ENCODE data around the gene SUN1. TPM values are rescaled to one million over a fixed set of nuclear protein-coding genes. Genes with fewer than 3 reads are reported as not detected.

Gene SUN1
- total and polyA plus RNA-seq, 7 donors: 52.5 to 159 (median 132) TPM

GRCh38 chr7:822692-823276 is 9.5 kb upstream of the SUN1 start:
- H3K36me3 ChIP-seq (ENCODE audit: insufficient read depth in 1 of 2, low read depth in 1 of 2): no peaks in the 10 kb centered on the region
- peak in 1 of 2 donors; percentile 48 for DNase-seq

GRCh38 chr7:823649-824048 is 8.6 kb upstream of the SUN1 start:
- DNase-seq (peak in 1 of 2 donors; percentile 53), ATAC-seq (peak in 3 of 4 donors; percentile 43 to 61 (median 49))
- intact Hi-C loops (cut with DNase I): loop anchor here in 1 of 2 donors (5.0 kb wide), 1 partner anchor 44 kb away; no protein-coding TSS in a partner anchor
- Histone ChIP-seq H3K27ac (peak overlapping the region; percentile 96), H3K36me3 (ENCODE audit: insufficient read depth in 1 of 2, low read depth in 1 of 2) (no peaks in the 10 kb centered on the region), H3K27me3 (ENCODE audit: insufficient read depth in 3 of 3, low read length in 2 of 3) (no peaks in the 10 kb centered on the region), H3K4me1 (peaks cover 87% of the 10 kb centered on the region), H3K4me3 (no peak overlapping the region), H3K9me3 (no peaks in the 10 kb centered on the region)
- TF ChIP-seq, protein P1, sequence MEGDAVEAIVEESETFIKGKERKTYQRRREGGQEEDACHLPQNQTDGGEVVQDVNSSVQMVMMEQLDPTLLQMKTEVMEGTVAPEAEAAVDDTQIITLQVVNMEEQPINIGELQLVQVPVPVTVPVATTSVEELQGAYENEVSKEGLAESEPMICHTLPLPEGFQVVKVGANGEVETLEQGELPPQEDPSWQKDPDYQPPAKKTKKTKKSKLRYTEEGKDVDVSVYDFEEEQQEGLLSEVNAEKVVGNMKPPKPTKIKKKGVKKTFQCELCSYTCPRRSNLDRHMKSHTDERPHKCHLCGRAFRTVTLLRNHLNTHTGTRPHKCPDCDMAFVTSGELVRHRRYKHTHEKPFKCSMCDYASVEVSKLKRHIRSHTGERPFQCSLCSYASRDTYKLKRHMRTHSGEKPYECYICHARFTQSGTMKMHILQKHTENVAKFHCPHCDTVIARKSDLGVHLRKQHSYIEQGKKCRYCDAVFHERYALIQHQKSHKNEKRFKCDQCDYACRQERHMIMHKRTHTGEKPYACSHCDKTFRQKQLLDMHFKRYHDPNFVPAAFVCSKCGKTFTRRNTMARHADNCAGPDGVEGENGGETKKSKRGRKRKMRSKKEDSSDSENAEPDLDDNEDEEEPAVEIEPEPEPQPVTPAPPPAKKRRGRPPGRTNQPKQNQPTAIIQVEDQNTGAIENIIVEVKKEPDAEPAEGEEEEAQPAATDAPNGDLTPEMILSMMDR (IDR thresholded peaks at IDR 0.05): no peak
- WGBS, 3 donors: 24 to 39% (median 30%) methylated on average over 8 of the region's 8 CpGs

More at GRCh38 chr7:822692-823276, 9.5 kb upstream of the SUN1 start:
- Histone ChIP-seq H3K4me1 (peaks cover 88% of the 10 kb centered on the region), H3K27me3 (ENCODE audit: insufficient read depth in 3 of 3, low read length in 2 of 3) (no peaks in the 10 kb centered on the region), H3K27ac (peak overlapping the region; percentile 96), H3K9me3 (no peaks in the 10 kb centered on the region), H3K4me3 (no peak overlapping the region)
- intact Hi-C loops (cut with DNase I): loop anchor here in 1 of 2 donors (5.0 kb wide), 1 partner anchor 45 kb away; no protein-coding TSS in a partner anchor
- peak in 3 of 4 donors; percentile 14 to 31 (median 20) for ATAC-seq
- TF ChIP-seq, protein P1 (IDR thresholded peaks at IDR 0.05): no peak
- 77 to 86% (median 80%) methylated on average over 32 of the region's 32 CpGs for WGBS, 3 donors

- Histone ChIP-seq H3K36me3 (ENCODE audit: insufficient read depth in 1 of 2, low read depth in 1 of 2) (no peaks in the 10 kb centered on the region), H3K27me3 (ENCODE audit: insufficient read depth in 3 of 3, low read length in 2 of 3) (no peaks in the 10 kb centered on the region), H3K4me1 (peaks cover 91% of the 10 kb centered on the region), H3K27ac (peak overlapping the region; percentile 96), H3K9me3 (no peaks in the 10 kb centered on the region), H3K4me3 (no peak overlapping the region)
- 46 to 63% (median 53%) methylated on average over 7 of the region's 7 CpGs for WGBS, 3 donors
- DNase-seq: peak in 1 of 2 donors; percentile 30
- ATAC-seq: peak in 1 of 4 donors; percentile 1
- TF ChIP-seq, protein P1 (IDR thresholded peaks at IDR 0.05): no peak
- intact Hi-C loops (cut with DNase I): loop anchor here in 1 of 2 donors (5.0 kb wide), 1 partner anchor 43 kb away; no protein-coding TSS in a partner anchor
Measured at GRCh38 chr7:824081-824480, 8.2 kb upstream of the SUN1 start.

- H3K9me3 ChIP-seq: no peaks in the 10 kb centered on the region
- H3K4me3 ChIP-seq: no peak overlapping the region
- H3K27ac ChIP-seq: peak overlapping the region; percentile 96
- peaks cover 96% of the 10 kb centered on the region for H3K4me1 ChIP-seq
- intact Hi-C loops (cut with DNase I): loop anchor here in 1 of 2 donors (5.0 kb wide), 1 partner anchor 43 kb away; no protein-coding TSS in a partner anchor
- DNase-seq (peak in 1 of 2 donors; percentile 39), ATAC-seq (no peak)
- TF ChIP-seq, protein P1 (IDR thresholded peaks at IDR 0.05): no peak
- H3K36me3 ChIP-seq (ENCODE audit: insufficient read depth in 1 of 2, low read depth in 1 of 2): no peaks in the 10 kb centered on the region
- WGBS, 3 donors: 41 to 63% (median 50%) methylated on average over 11 of the region's 11 CpGs
- H3K27me3 ChIP-seq (ENCODE audit: insufficient read depth in 3 of 3, low read length in 2 of 3): no peaks in the 10 kb centered on the region
Measured at GRCh38 chr7:824664-825063, 7.6 kb upstream of the SUN1 start.

Data from psoas muscle (tissue), 8 donors.